ES-I3 (cell line): ENCODE measurements around the gene DIPK1A.

Source experiments
- H3K36me3 ChIP-seq: 2 replicates; pipeline ENCODE4 v1.6.1; 2013; ENCODE audit warnings: mild to moderate bottlenecking, low read length, control low read depth, moderate library complexity; ENCODE audit not compliant: insufficient read depth
- H3K4me1 ChIP-seq: 2 replicates; pipeline ENCODE4 v1.6.1; 2013; ENCODE audit warnings: mild to moderate bottlenecking, control low read depth, low read length; ENCODE audit not compliant: insufficient read depth
- H3K9ac ChIP-seq: 2 replicates; pipeline ENCODE4 v1.6.1; 2013; ENCODE audit warnings: low read depth, mild to moderate bottlenecking, low read length, moderate library complexity
- H3K9me3 ChIP-seq: 2 replicates; pipeline ENCODE4 v1.6.1; 2013; ENCODE audit warnings: mild to moderate bottlenecking, low read length, moderate library complexity; ENCODE audit not compliant: control insufficient read depth, insufficient read depth

DIPK1A gene

GRCh38 chr1:92951141-92951582 lies 10.1 kb downstream of the DIPK1A start:
- peaks cover 18% of the 10 kb centered on the region for H3K4me1 ChIP-seq
- no peaks in the 10 kb centered on the region for H3K36me3 ChIP-seq
- no peaks in the 10 kb centered on the region for H3K9me3 ChIP-seq
- H3K9ac ChIP-seq, result no peak overlapping the region

GRCh38 chr1:92949937-92950817 lies 11.1 kb downstream of the DIPK1A start:
- Histone ChIP-seq H3K9me3 (no peaks in the 10 kb centered on the region), H3K36me3 (no peaks in the 10 kb centered on the region), H3K9ac (no peak overlapping the region), H3K4me1 (peaks cover 18% of the 10 kb centered on the region)

DNA sequence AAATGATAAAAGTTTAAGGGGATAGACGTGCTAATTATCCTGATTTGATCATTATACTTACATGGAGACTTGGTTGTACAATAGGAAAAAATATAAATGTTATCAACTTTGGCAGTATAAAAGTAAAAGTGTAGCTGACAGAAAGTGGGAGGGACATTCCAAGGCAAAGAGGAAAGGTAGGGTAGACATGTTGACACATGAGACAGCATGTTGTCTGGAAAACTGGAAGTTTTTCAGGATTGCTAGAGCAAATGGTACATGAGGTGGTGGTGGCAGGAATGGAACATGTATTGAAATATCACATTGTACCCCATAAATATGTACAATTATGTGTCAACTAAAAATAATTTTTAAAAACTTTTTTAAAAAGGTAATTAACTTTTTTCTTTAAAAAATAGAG lies 13.2 kb downstream of the DIPK1A start:
- H3K36me3 ChIP-seq, result no peaks in the 10 kb centered on the region
- H3K9ac ChIP-seq, result no peak overlapping the region
- H3K4me1 ChIP-seq, result peaks cover 18% of the 10 kb centered on the region
- H3K9me3 ChIP-seq, result no peaks in the 10 kb centered on the region

DNA sequence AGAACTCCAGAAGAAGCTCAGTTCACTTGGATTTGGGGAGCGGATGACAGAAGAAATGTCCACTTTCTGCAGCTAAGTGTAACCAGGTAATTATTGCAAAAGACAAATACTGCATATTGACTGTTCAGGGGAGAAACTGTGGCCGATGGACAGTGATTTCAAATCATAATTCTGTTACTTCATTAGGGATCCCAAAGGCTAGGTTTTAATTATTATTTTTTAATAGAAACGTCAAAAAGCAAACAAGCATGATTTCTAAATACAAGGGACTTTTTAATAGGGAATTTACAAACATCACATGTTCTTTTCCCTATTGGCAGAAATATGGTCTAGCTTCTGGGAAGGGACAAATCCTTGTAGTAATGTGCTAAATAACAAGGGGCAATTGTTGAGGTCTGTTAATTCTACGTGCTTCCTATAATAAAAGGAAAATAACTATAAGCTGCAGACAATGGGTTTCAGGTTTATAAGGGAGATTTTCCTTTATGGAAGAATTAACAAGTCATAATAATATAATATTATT lies 15.5 kb downstream of the DIPK1A start:
- H3K9ac ChIP-seq, result no peak overlapping the region
- H3K4me1 ChIP-seq, result peaks cover 11% of the 10 kb centered on the region
- H3K9me3 ChIP-seq, result no peaks in the 10 kb centered on the region
- H3K36me3 ChIP-seq, result no peaks in the 10 kb centered on the region

- H3K4me1 ChIP-seq, result peaks cover 5% of the 10 kb centered on the region
- no peaks in the 10 kb centered on the region for H3K9me3 ChIP-seq
- no peak overlapping the region for H3K9ac ChIP-seq
- H3K36me3 ChIP-seq, result no peaks in the 10 kb centered on the region
Measured at GRCh38 chr1:92944901-92945747, 16.1 kb downstream of the DIPK1A start.

DNA sequence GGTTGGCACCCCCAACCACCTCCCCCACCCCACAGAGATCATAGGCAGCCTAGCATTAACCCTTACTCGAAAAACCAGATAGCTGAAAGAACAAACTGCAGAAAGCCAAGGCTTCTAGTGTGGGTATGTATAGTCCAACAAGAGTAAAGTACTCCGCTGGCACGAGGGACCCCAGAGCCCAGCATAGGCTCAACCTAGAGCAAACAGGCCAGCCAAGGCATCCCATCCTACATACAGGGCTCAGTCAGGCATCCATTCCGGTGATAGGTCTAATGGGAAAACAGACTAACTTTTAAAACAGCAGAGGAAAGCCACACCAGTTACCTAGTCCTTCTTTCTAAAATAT lies 17.8 kb downstream of the DIPK1A start:
- Histone ChIP-seq H3K9me3 (no peaks in the 10 kb centered on the region), H3K9ac (no peak overlapping the region), H3K36me3 (no peaks in the 10 kb centered on the region), H3K4me1 (no peaks in the 10 kb centered on the region)

GRCh38 chr1:92940541-92940940 lies 20.7 kb downstream of the DIPK1A start:
- no peaks in the 10 kb centered on the region for H3K36me3 ChIP-seq
- H3K9me3 ChIP-seq, result no peaks in the 10 kb centered on the region
- peaks cover 5% of the 10 kb centered on the region; the same call in 1 of the 2 replicates for H3K4me1 ChIP-seq
- no peak overlapping the region for H3K9ac ChIP-seq

GRCh38 chr1:92937731-92938130 lies 23.5 kb downstream of the DIPK1A start:
- H3K9me3 ChIP-seq, result no peaks in the 10 kb centered on the region
- no peak overlapping the region for H3K9ac ChIP-seq
- peaks cover 8% of the 10 kb centered on the region; the same call in 1 of the 2 replicates for H3K4me1 ChIP-seq
- no peaks in the 10 kb centered on the region for H3K36me3 ChIP-seq

DNA sequence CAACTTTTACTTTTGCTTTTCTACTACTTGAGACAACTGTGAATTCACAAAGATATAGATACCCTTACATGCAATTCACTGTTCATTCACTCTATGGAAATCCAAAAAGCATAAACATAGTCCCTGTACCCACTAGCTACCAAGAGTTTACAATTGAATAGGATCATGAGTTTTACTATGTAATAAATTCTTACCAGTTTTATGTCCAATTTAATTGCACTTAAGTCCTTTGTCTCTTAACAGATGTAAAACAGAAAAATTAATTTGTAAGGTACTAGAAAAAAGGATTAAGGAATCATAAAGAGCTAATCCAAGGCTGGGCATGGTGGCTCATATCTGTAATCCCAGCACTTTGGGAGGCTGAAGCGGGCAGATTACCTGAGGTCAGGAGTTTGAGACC lies 24.4 kb downstream of the DIPK1A start:
- no peak overlapping the region for H3K9ac ChIP-seq

GRCh38 chr1:92934395-92935378 lies 26.6 kb downstream of the DIPK1A start:
- peaks cover 8% of the 10 kb centered on the region; the same call in 1 of the 2 replicates for H3K4me1 ChIP-seq
- H3K9me3 ChIP-seq, result no peaks in the 10 kb centered on the region
- H3K36me3 ChIP-seq, result no peaks in the 10 kb centered on the region
- H3K9ac ChIP-seq, result no peak overlapping the region

More for the DNA sequence above, 24.4 kb downstream of the DIPK1A start:
- H3K4me1 ChIP-seq, result peaks cover 8% of the 10 kb centered on the region; the same call in 1 of the 2 replicates
- no peaks in the 10 kb centered on the region for H3K36me3 ChIP-seq
- H3K9me3 ChIP-seq, result no peaks in the 10 kb centered on the region

DNA sequence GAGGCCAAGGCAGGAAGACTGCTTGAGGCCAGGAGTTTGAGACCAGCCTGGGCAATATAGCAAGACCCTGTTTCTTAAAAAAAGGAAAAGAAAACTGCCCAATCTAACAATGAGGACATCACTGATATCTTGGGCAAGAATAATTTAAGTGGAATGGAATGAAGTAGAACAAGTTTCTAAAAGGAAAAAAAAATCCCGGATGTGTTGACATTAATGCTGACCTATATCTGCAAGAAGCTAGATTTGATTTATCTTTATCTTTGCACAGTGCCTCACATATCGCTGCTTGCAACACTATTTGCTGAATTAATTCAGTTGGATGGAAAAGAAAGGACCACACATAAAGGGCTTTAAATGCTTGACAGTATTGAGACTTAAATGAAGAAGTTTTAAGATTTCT lies 27.8 kb downstream of the DIPK1A start:
- H3K4me1 ChIP-seq, result peaks cover 8% of the 10 kb centered on the region; the same call in 1 of the 2 replicates

GRCh38 chr1:92931691-92932090 lies 29.6 kb downstream of the DIPK1A start:
- Histone ChIP-seq H3K36me3 (no peaks in the 10 kb centered on the region), H3K9me3 (no peaks in the 10 kb centered on the region), H3K9ac (no peak overlapping the region), H3K4me1 (peaks cover 8% of the 10 kb centered on the region; the same call in 1 of the 2 replicates)

More for the DNA sequence above, 27.8 kb downstream of the DIPK1A start:
- no peak overlapping the region for H3K9ac ChIP-seq
- H3K9me3 ChIP-seq, result no peaks in the 10 kb centered on the region
- no peaks in the 10 kb centered on the region for H3K36me3 ChIP-seq

GRCh38 chr1:92929461-92929860 lies 31.8 kb downstream of the DIPK1A start:
- Histone ChIP-seq H3K9me3 (no peaks in the 10 kb centered on the region), H3K4me1 (no peaks in the 10 kb centered on the region), H3K9ac (no peak overlapping the region), H3K36me3 (no peaks in the 10 kb centered on the region)
